Activated T-cell treated with anti-CD3 and anti-CD28 coated beads, Interleukin-2, amount 50 U/mL, for 4 hours (primary cell): ENCODE results near the gene ARHGAP42. TPM values are rescaled to one million over a fixed set of nuclear protein-coding genes. Genes with fewer than 3 reads are reported as not detected.
"Not testable (repeated sequence)": the region's sequence is repeated elsewhere in the genome, so short reads cannot be mapped to it uniquely, and the experiment has no call there.

Experiments used
- ATAC-seq, 2 donors: fragments of 200-7000 bp; cut with Tn5 transposase; one replicate each; pipeline ENCODE4 v1.10.0; 2021
- DNase-seq: peaks from one replicate; pipeline ENCODE4 v3.0.0-alpha.2; 2020
- H3K27me3 Mint-ChIP-seq: one replicate; pipeline ENCODE4 v1.8.0; 2021; ENCODE audit warnings: low read depth, mixed read lengths
- H3K36me3 Mint-ChIP-seq: one replicate; pipeline ENCODE4 v1.8.0; 2022; ENCODE audit warnings: mixed read lengths; ENCODE audit not compliant: insufficient read depth
- H3K4me1 Mint-ChIP-seq: one replicate; pipeline ENCODE4 v1.8.0; 2021; ENCODE audit warnings: low read depth, mixed read lengths
- H3K4me3 Mint-ChIP-seq: one replicate; pipeline ENCODE4 v1.8.0; 2021; ENCODE audit warnings: mild to moderate bottlenecking, moderate library complexity, mixed read lengths
- H3K9me3 Mint-ChIP-seq: one replicate; pipeline ENCODE4 v1.8.0; 2021; ENCODE audit warnings: mixed read lengths
- total RNA-seq, 3 donors: library from RNA; stranded (reverse); gene quantifications; one replicate each; pipeline ENCODE4 v1.2.1, GENCODE V29; 2021

Gene ARHGAP42
- total RNA-seq, result under 1 TPM; 0.11 to 0.35 (median 0.28) TPM

DNA sequence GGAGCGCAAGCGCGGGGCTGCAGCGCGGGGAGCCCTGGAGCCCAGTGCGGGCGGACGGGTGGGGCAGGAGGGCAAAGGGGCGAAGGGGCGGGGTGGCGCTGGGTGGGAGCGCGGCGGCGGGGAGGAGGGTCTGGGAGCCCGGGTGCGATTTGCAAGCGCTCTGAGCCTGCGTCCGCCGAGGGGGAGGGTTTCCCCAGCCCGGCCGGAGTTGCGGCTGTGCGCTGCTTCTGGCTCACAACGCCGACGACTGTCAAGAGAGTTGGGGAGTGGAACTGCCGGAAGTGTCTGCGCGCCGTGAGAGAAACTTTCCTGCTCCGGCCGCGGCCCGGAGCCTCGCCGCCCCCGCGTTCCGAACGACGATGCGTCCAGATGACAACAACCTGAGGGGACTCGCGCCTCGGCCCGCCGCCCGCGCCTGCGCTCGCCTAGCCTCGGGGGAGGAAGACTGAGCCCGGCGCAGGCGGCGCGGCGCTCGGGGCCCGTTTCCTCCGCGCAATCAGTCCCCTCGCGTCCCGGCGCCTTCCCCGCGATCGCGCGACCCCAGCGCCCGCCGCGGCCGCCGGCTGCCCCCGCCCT lies at the start of gene ARHGAP42:
TSS of gene ARHGAP42 (plus strand) at position 235 of the 576 bp plus-strand sequence. CDS start 391 bp downstream, outside the sequence.
- Mint-ChIP-seq H3K36me3 (no peaks in the 10 kb centered on the region), H3K4me1 (peaks cover 10% of the 10 kb centered on the region)
- ATAC-seq, result peak; percentile 43 to 50

DNA sequence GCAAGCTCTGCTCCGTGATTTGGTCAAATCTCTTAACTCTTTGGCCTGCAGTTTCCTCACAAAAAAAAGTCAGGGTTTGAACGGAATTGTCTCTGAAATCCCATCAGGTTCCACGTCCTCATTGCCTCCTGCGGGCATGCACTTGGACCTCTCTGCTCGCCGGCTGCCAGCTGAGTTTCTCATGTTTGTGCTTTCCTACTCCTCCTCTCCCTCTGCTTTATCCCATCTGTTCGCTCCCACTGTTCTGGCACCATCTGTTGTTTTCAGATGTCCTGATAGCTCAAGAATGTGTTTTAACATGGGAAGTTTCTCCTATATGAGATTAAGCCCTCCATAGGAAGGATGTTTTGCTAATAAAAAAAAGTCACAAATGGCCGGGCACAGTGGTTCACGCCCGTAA lies 49.4 kb upstream of the ARHGAP42 start:
- no peaks in the 10 kb centered on the region for H3K27me3 Mint-ChIP-seq
- DNase-seq (no peak), ATAC-seq (no peak)
- H3K9me3 Mint-ChIP-seq, result peaks cover 8% of the 10 kb centered on the region
- H3K4me1 Mint-ChIP-seq, result no peaks in the 10 kb centered on the region
- no peak overlapping the region for H3K4me3 Mint-ChIP-seq
- no peaks in the 10 kb centered on the region for H3K36me3 Mint-ChIP-seq

More for the DNA sequence above, at the start of gene ARHGAP42:
- H3K27me3 Mint-ChIP-seq, result peaks cover 20% of the 10 kb centered on the region
- DNase-seq, result no peak
- H3K9me3 Mint-ChIP-seq, result no peaks in the 10 kb centered on the region
- H3K4me3 Mint-ChIP-seq, result peak within 1 kb of the TSS; percentile 74

GRCh38 chr11:100638648-100639047 lies 48.4 kb upstream of the ARHGAP42 start:
- no peaks in the 10 kb centered on the region for H3K4me1 Mint-ChIP-seq
- ATAC-seq, result no peak
- no peak for DNase-seq
- no peaks in the 10 kb centered on the region for H3K27me3 Mint-ChIP-seq
- H3K4me3 Mint-ChIP-seq, result no peak overlapping the region
- no peaks in the 10 kb centered on the region for H3K36me3 Mint-ChIP-seq
- peaks cover 4% of the 10 kb centered on the region for H3K9me3 Mint-ChIP-seq

- DNase-seq, result no peak
- no peak for ATAC-seq
- Mint-ChIP-seq H3K27me3 (no peaks in the 10 kb centered on the region), H3K9me3 (peaks cover 4% of the 10 kb centered on the region), H3K4me3 (no peak overlapping the region), H3K4me1 (no peaks in the 10 kb centered on the region), H3K36me3 (no peaks in the 10 kb centered on the region)
Observed at GRCh38 chr11:100639140-100639539, 47.9 kb upstream of the ARHGAP42 start.

- no peaks in the 10 kb centered on the region for H3K4me1 Mint-ChIP-seq
- ATAC-seq, result no peak
- peaks cover 4% of the 10 kb centered on the region for H3K9me3 Mint-ChIP-seq
- no peaks in the 10 kb centered on the region for H3K36me3 Mint-ChIP-seq
- H3K4me3 Mint-ChIP-seq, result no peak overlapping the region
- no peak for DNase-seq
- H3K27me3 Mint-ChIP-seq, result no peaks in the 10 kb centered on the region
Observed at GRCh38 chr11:100640071-100640470, 47.0 kb upstream of the ARHGAP42 start.

DNA sequence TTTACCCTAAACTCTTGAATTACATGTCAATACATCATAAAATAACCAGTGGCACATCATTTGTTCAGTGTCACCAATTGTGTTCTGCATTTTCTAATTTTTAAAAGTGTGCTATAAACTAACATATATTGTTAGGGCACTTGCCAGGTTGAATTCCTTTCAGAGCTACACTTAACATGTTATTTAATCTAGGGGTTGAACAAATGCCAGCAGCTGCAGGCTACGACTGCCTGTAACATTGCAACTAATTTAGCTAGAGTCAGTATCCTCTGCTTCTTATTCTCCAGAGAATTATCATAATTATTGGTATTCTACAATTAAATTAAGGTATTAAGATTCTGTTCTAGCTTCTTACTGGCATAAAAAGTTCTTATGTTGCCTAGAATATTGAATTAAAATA lies 46.4 kb upstream of the ARHGAP42 start:
- ATAC-seq (no peak), DNase-seq (no peak)
- Mint-ChIP-seq H3K27me3 (no peaks in the 10 kb centered on the region), H3K4me1 (no peaks in the 10 kb centered on the region), H3K36me3 (no peaks in the 10 kb centered on the region), H3K4me3 (no peak overlapping the region), H3K9me3 (peaks cover 5% of the 10 kb centered on the region)

DNA sequence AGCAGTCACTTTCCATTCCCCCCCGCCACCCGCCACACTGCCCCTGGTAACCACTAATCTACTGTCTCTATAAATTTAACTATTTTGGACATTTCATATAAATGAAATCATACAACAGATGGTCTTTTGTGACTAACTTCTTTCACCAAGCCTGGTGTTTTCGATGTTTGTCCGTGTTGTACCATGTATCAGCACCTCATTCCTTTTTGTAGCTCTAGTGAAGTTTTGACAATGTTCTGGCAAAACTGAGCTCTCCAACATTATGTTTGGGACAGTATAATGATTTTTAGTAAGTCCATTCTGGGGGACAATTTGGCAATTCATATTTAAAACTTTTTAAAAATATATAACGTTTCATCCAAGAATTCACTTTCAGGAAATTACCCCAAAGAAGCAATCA lies 45.6 kb upstream of the ARHGAP42 start:
- H3K9me3 Mint-ChIP-seq, result peaks cover 7% of the 10 kb centered on the region
- no peak for DNase-seq
- H3K36me3 Mint-ChIP-seq, result no peaks in the 10 kb centered on the region
- H3K27me3 Mint-ChIP-seq, result no peaks in the 10 kb centered on the region
- no peak overlapping the region for H3K4me3 Mint-ChIP-seq
- no peaks in the 10 kb centered on the region for H3K4me1 Mint-ChIP-seq
- ATAC-seq, result no peak

- Mint-ChIP-seq H3K36me3 (no peaks in the 10 kb centered on the region), H3K4me3 (no peak overlapping the region), H3K27me3 (no peaks in the 10 kb centered on the region), H3K4me1 (no peaks in the 10 kb centered on the region), H3K9me3 (peaks cover 12% of the 10 kb centered on the region)
- ATAC-seq, result no peak
- no peak for DNase-seq
Observed at GRCh38 chr11:100646545-100646944, 40.5 kb upstream of the ARHGAP42 start.

- no peak for DNase-seq
- ATAC-seq, result no peak
- Mint-ChIP-seq H3K9me3 (peaks cover 18% of the 10 kb centered on the region), H3K27me3 (no peaks in the 10 kb centered on the region), H3K36me3 (no peaks in the 10 kb centered on the region), H3K4me3 (no peak overlapping the region), H3K4me1 (no peaks in the 10 kb centered on the region)
Observed at GRCh38 chr11:100647861-100648260, 39.2 kb upstream of the ARHGAP42 start.

DNA sequence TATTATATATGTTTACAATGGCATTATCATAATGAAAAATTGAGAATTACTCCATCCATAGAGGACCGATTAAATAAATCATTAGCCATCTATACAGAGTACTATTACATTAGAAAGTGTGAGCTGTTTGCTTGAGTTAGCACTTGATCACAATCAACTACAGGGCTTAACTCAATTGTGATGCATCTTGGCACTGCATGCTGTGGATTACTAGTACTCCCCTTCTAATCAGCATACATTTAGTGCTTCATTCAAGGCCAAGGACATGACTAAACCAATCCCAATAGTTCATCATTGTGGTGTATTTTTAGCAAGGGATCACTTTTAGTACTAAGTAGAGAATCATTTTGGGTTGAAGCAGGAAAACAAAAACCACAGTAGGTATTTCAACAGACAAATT lies 23.5 kb upstream of the ARHGAP42 start:
- H3K9me3 Mint-ChIP-seq, result peaks cover 16% of the 10 kb centered on the region
- DNase-seq (no peak), ATAC-seq (no peak)
- no peaks in the 10 kb centered on the region for H3K36me3 Mint-ChIP-seq
- H3K4me3 Mint-ChIP-seq, result no peak overlapping the region
- H3K27me3 Mint-ChIP-seq, result no peaks in the 10 kb centered on the region
- H3K4me1 Mint-ChIP-seq, result no peaks in the 10 kb centered on the region

DNA sequence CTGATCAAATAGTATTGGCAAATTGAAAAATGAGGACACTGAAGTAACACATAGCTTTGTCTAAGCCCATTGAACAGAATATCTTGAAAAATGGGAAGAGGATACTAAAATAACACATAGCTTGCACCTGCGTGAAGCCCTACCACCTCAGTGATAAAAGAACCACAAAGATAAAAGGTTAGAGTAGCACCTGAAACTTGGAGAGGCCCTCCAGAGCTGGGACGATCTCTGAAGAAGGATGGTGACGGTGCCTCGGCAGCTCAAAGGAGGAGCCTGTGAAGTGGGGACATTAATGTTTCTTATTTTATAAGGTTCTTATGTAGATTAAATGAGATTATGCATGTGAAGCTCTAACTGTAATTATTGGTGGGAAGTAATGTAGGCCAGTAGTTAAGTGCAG lies 23.1 kb upstream of the ARHGAP42 start:
- no peak overlapping the region for H3K4me3 Mint-ChIP-seq
- no peak for DNase-seq
- H3K27me3 Mint-ChIP-seq, result no peaks in the 10 kb centered on the region
- no peaks in the 10 kb centered on the region for H3K36me3 Mint-ChIP-seq
- H3K9me3 Mint-ChIP-seq, result peaks cover 13% of the 10 kb centered on the region
- no peaks in the 10 kb centered on the region for H3K4me1 Mint-ChIP-seq
- ATAC-seq, result no peak

GRCh38 chr11:100666816-100667215 lies 20.3 kb upstream of the ARHGAP42 start:
- H3K4me3 Mint-ChIP-seq, DNase-seq, H3K27me3 Mint-ChIP-seq, H3K9me3 Mint-ChIP-seq, H3K4me1 Mint-ChIP-seq, H3K36me3 Mint-ChIP-seq, ATAC-seq: not testable (repeated sequence)

GRCh38 chr11:100667449-100667848 lies 19.6 kb upstream of the ARHGAP42 start:
- H3K9me3 Mint-ChIP-seq, result peaks cover 3% of the 10 kb centered on the region
- H3K4me3 Mint-ChIP-seq, result no peak overlapping the region
- ATAC-seq (no peak), DNase-seq (no peak)
- no peaks in the 10 kb centered on the region for H3K27me3 Mint-ChIP-seq
- H3K4me1 Mint-ChIP-seq, result no peaks in the 10 kb centered on the region
- no peaks in the 10 kb centered on the region for H3K36me3 Mint-ChIP-seq

DNA sequence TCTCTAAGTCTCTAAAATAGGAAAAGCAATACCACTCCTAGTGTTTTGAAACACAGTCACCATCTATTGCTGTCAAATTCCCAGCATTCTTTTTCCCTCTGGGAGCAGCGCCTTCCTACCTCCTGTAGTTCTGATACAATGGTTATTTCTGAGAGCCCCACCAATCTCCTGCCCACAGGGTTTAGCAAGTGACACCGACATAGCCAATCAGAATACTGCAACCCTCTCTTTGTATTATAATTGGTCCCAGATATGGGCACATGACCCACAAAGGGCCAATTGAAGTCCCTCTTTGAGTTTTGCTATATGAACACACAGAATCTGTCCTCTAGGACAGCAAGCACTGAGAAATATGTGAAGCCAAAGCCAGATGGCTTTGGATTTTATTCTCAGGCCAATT lies 16.9 kb upstream of the ARHGAP42 start:
- Mint-ChIP-seq H3K4me3 (no peak overlapping the region), H3K36me3 (no peaks in the 10 kb centered on the region), H3K9me3 (peaks cover 6% of the 10 kb centered on the region), H3K27me3 (no peaks in the 10 kb centered on the region), H3K4me1 (no peaks in the 10 kb centered on the region)
- no peak for ATAC-seq
- no peak for DNase-seq

GRCh38 chr11:100671471-100671870 lies 15.6 kb upstream of the ARHGAP42 start:
- ATAC-seq (no peak), DNase-seq (no peak)
- Mint-ChIP-seq H3K9me3 (peaks cover 10% of the 10 kb centered on the region), H3K36me3 (no peaks in the 10 kb centered on the region), H3K4me3 (no peak overlapping the region), H3K27me3 (no peaks in the 10 kb centered on the region), H3K4me1 (no peaks in the 10 kb centered on the region)
